Nephron (organoid): ENCODE results near the gene TNFSF15.

Source experiments
- H3K27ac Mint-ChIP-seq, 3 experiments: 2 replicates each; pipeline ENCODE4 v1.8.0; 2020; ENCODE audit warnings: mixed read lengths in 3 of 3, mild to moderate bottlenecking in 2 of 3, moderate library complexity in 1 of 3
- H3K27me3 Mint-ChIP-seq: 2 replicates; pipeline ENCODE4 v1.8.0; 2021; ENCODE audit warnings: low read depth, mild to moderate bottlenecking, moderate library complexity, mixed read lengths
- H3K36me3 Mint-ChIP-seq: 2 replicates; pipeline ENCODE4 v1.8.0; 2020; ENCODE audit warnings: low read depth, mixed read lengths
- H3K4me1 Mint-ChIP-seq: 2 replicates; pipeline ENCODE4 v1.8.0; 2020; ENCODE audit warnings: mixed read lengths
- H3K4me3 Mint-ChIP-seq, 3 experiments: 2 replicates each; pipeline ENCODE4 v1.8.0; 2020; ENCODE audit warnings: mild to moderate bottlenecking in 3 of 3, mixed read lengths in 3 of 3, moderate library complexity in 2 of 3
- H3K9me3 Mint-ChIP-seq: 2 replicates; pipeline ENCODE4 v1.8.0; 2020; ENCODE audit warnings: mixed read lengths
- CTCF ChIP-seq, 3 experiments: fragments of 200-600 bp; sonication (generic); IDR thresholded peaks; one replicate each; pipeline ENCODE4 v1.5.0; 2021; ENCODE audit warnings: antibody characterized with exemption in 3 of 3; ENCODE audit not compliant: unreplicated experiment in 3 of 3

Gene TNFSF15

DNA sequence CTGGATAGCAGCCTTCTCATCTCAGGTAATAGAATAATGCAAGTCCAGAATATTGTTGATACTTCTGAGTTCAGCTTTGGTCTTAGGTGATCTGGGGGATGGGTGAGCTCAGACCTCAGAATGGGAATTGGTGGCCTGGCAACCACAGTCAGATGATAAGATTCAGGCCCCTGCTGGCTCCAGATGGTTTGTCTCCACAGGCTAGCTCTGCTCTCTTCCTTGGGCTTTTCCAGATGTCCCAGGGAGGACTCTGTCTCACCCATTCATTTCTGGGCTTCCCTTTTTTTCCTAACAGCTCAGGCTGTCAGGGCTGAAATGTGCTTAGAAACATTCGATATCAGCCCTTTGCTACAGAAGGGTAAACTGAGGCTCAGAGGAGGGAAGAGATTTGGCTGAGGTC, 17.6 kb upstream of the TNFSF15 start:
- no peaks in the 10 kb centered on the region for H3K36me3 Mint-ChIP-seq
- no peak overlapping the region for H3K4me3 Mint-ChIP-seq
- H3K9me3 Mint-ChIP-seq: no peaks in the 10 kb centered on the region
- no peak overlapping the region for H3K27ac Mint-ChIP-seq
- TF ChIP-seq CTCF (IDR thresholded peaks at IDR 0.05; ENCODE audit: unreplicated experiment in 3 of 3): no peak
- peaks cover 4% of the 10 kb centered on the region for H3K27me3 Mint-ChIP-seq
- no peaks in the 10 kb centered on the region for H3K4me1 Mint-ChIP-seq

DNA sequence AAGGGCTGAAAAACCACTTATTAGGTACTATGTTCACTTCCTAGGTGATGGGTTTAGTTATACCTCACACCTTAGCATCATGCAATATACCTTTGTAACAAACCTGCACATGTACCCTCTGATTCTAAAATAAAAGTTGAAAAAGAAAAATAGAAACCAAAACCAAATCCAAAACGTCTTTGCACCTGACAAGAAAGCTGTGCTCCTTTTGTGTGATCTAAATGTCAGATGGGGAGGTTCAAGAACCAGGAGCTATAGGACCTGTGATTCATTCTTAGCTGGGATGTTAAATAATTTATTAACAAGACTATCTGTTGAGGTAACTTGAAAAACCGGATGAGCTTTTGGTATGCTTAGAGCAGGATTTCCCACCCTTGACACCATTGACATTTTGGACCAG, 16.9 kb upstream of the TNFSF15 start:
- no peak for TF ChIP-seq CTCF (IDR thresholded peaks at IDR 0.05; ENCODE audit: unreplicated experiment in 3 of 3)
- no peaks in the 10 kb centered on the region for H3K4me1 Mint-ChIP-seq
- no peak overlapping the region for H3K4me3 Mint-ChIP-seq
- no peaks in the 10 kb centered on the region for H3K36me3 Mint-ChIP-seq
- H3K9me3 Mint-ChIP-seq: no peaks in the 10 kb centered on the region
- no peak overlapping the region for H3K27ac Mint-ChIP-seq
- H3K27me3 Mint-ChIP-seq: peaks cover 4% of the 10 kb centered on the region

- H3K4me1 Mint-ChIP-seq: no peaks in the 10 kb centered on the region
- H3K27ac Mint-ChIP-seq: peak overlapping the region; percentile 72 to 90 (median 80)
- H3K4me3 Mint-ChIP-seq: no peak overlapping the region
- TF ChIP-seq CTCF (IDR thresholded peaks at IDR 0.05; ENCODE audit: unreplicated experiment in 3 of 3): no peak
- no peaks in the 10 kb centered on the region for H3K9me3 Mint-ChIP-seq
- no peaks in the 10 kb centered on the region for H3K36me3 Mint-ChIP-seq
- no peaks in the 10 kb centered on the region for H3K27me3 Mint-ChIP-seq
These were observed 15.1 kb upstream of the TNFSF15 start for GRCh38 chr9:114820776-114821501.

DNA sequence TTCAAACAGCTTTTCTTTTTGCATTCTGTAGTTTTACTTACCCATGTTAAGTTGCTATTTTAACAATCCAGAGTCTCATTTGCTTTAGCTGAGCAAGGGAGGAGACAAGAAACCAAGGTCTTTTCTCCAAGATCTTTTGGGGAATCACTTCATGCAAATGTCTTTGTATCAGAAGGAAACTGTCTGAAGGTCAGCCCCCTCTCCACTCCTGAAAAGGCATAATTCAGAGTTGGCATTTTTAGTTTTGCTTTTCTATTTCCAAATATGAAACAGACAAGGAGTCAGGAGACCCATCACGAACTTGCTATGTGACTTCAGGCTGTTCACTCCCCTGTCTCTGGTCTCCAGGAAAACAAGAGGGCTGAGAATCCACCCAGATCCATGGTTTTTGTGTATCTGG, 12.3 kb upstream of the TNFSF15 start:
- no peak overlapping the region for H3K4me3 Mint-ChIP-seq
- H3K27ac Mint-ChIP-seq: no peak overlapping the region
- no peaks in the 10 kb centered on the region for H3K9me3 Mint-ChIP-seq
- H3K36me3 Mint-ChIP-seq: no peaks in the 10 kb centered on the region
- TF ChIP-seq CTCF (IDR thresholded peaks at IDR 0.05; ENCODE audit: unreplicated experiment in 3 of 3): no peak
- H3K27me3 Mint-ChIP-seq: no peaks in the 10 kb centered on the region
- H3K4me1 Mint-ChIP-seq: no peaks in the 10 kb centered on the region

GRCh38 chr9:114813717-114814418, 8.0 kb upstream of the TNFSF15 start:
- H3K27me3 Mint-ChIP-seq: no peaks in the 10 kb centered on the region
- no peaks in the 10 kb centered on the region for H3K9me3 Mint-ChIP-seq
- peaks cover 7% of the 10 kb centered on the region for H3K4me1 Mint-ChIP-seq
- H3K36me3 Mint-ChIP-seq: no peaks in the 10 kb centered on the region
- H3K27ac Mint-ChIP-seq: no peak overlapping the region
- TF ChIP-seq CTCF (IDR thresholded peaks at IDR 0.05; ENCODE audit: unreplicated experiment in 3 of 3): no peak
- H3K4me3 Mint-ChIP-seq: no peak overlapping the region
